K562 (cell line): Measurements from ENCODE around the gene ZNF646. TPM values are rescaled to one million over a fixed set of nuclear protein-coding genes. Genes with fewer than 3 reads are reported as not detected.

ENCODE experiments used
- ARID2 ChIP-seq: fragments of 450-650 bp; IDR thresholded peaks from 2 replicates; pipeline ENCODE4 v1.6.1; 2017; ENCODE audit warnings: antibody characterized with exemption, mild to moderate bottlenecking
- BMI1 ChIP-seq: fragments of 150-350 bp; IDR thresholded peaks from 2 replicates; pipeline ENCODE4 v1.6.1; 2014; ENCODE audit warnings: low read length
- CBFA2T2 ChIP-seq: fragments of 450-650 bp; conservative IDR thresholded peaks from 2 replicates; pipeline ENCODE4 v1.6.1; 2017; ENCODE audit warnings: mild to moderate bottlenecking
- CBFB ChIP-seq: sonication (generic); formaldehyde crosslinking; IDR thresholded peaks from 2 replicates; pipeline ENCODE4 v1.4.0; 2020; ENCODE audit warnings: mild to moderate bottlenecking, missing genetic modification reagents
- CTBP1 ChIP-seq: fragments of 450-650 bp; IDR thresholded peaks from 2 replicates; pipeline ENCODE4 v1.6.1; 2016; ENCODE audit warnings: borderline replicate concordance
- ERF ChIP-seq: fragments of 450-650 bp; formaldehyde crosslinking; IDR thresholded peaks from 2 replicates; pipeline ENCODE4 v1.4.0; 2020; ENCODE audit warnings: mild to moderate bottlenecking, mixed read lengths
- ESRRB ChIP-seq: fragments of 250-450 bp; sonication (Bioruptor Pico); IDR thresholded peaks from 2 replicates; pipeline ENCODE4 v1.5.0; 2020; ENCODE audit warnings: mild to moderate bottlenecking, moderate library complexity, borderline replicate concordance
- HDAC8 ChIP-seq: fragments of 450-650 bp; IDR thresholded peaks from 2 replicates; pipeline ENCODE4 v1.6.1; 2016; ENCODE audit warnings: mild to moderate bottlenecking, missing genetic modification characterization, moderate library complexity, missing compliant biosample characterization
- MCM7 ChIP-seq, 2 experiments: fragments of 450-650 bp; IDR thresholded peaks; 2 replicates each; pipeline ENCODE4 v1.6.1; 2016 to 2018
- NUFIP1 ChIP-seq: fragments of 450-650 bp; IDR thresholded peaks from 2 replicates; pipeline ENCODE4 v1.6.1; 2018; ENCODE audit not compliant: partially characterized antibody
- POLR3G ChIP-seq: IDR thresholded peaks from 2 replicates; pipeline ENCODE4 v1.6.1; 2011; ENCODE audit not compliant: insufficient read length, insufficient replicate concordance; ENCODE audit errors: extremely low read depth
- RBM25 ChIP-seq: fragments of 200-400 bp; formaldehyde crosslinking; IDR thresholded peaks from 2 replicates; pipeline ENCODE4 v1.6.1; 2018; ENCODE audit warnings: low read length, low read depth, moderate library complexity; ENCODE audit not compliant: severe bottlenecking
- SAFB ChIP-seq: fragments of 200-400 bp; formaldehyde crosslinking; IDR thresholded peaks from 2 replicates; pipeline ENCODE4 v1.6.1; 2017; ENCODE audit warnings: low read depth, low read length, borderline replicate concordance
- SFPQ ChIP-seq: fragments of 200-400 bp; formaldehyde crosslinking; IDR thresholded peaks from 2 replicates; pipeline ENCODE4 v1.6.1; 2017; ENCODE audit warnings: mild to moderate bottlenecking, low read depth, low read length, moderate library complexity
- STAG1 ChIP-seq: sonication (generic); formaldehyde crosslinking; IDR thresholded peaks from 2 replicates; pipeline ENCODE4 v1.5.0; 2020; ENCODE audit warnings: missing genetic modification reagents, borderline replicate concordance
- SUPT5H ChIP-seq: fragments of 450-650 bp; IDR thresholded peaks from 2 replicates; pipeline ENCODE4 v1.6.1; 2016
- ZNF280B ChIP-seq: fragments of 250-450 bp; sonication (Bioruptor Pico); IDR thresholded peaks from 2 replicates; pipeline ENCODE4 v1.5.1; 2021; ENCODE audit warnings: mild to moderate bottlenecking
- ZNF583 ChIP-seq: fragments of 250-450 bp; sonication (Bioruptor Pico); IDR thresholded peaks from 2 replicates; pipeline ENCODE4 v1.4.0; 2020
- polyA plus RNA-seq, 8 experiments: library from polyadenylated mRNA; depleted of rRNA in 4 of 8; stranded (reverse) in 5 of 8; unstranded in 3 of 8; fragments of >200 nt; fragmentation: Nextera tagmentation in 2 of 8; fragmentation: Illumina TruSeq in 1 of 8; extraction: Ambion mirVana in 2 of 8; extraction: Trizol in 1 of 8; gene quantifications; 2 replicates each; pipeline versions ENCODE4 v1.2.1 to v1.2.3, GENCODE V29; 2011 to 2014; ENCODE audit warnings: inconsistent platforms in 1 of 8, missing spikeins in 1 of 8
- total RNA-seq, 7 experiments: library from RNA; depleted of rRNA in 6 of 7; stranded (reverse); fragments of >200 nt in 6 of 7; fragmentation: Illumina TruSeq in 2 of 7; extraction: Trizol in 2 of 7; gene quantifications; 2 replicates each; pipeline versions ENCODE4 v1.2.1 to v1.2.3, GENCODE V29; 2011 to 2021; ENCODE audit warnings: low replicate concordance in 1 of 7
- TF ChIP-seq, protein P1 (sequence below): IDR thresholded peaks from 3 replicates; pipeline ENCODE4 v1.6.1; 2011; ENCODE audit warnings: borderline replicate concordance, mild to moderate bottlenecking; ENCODE audit not compliant: insufficient read length, insufficient read depth
- TF ChIP-seq, protein P2 (sequence below), 2 experiments: fragments of 200-800 bp in 1 of 2; sonication (Bioruptor generic) in 1 of 2; sonication (generic) in 1 of 2; formaldehyde crosslinking in 1 of 2; IDR thresholded peaks in 1 of 2; conservative IDR thresholded peaks in 1 of 2; 2 replicates each; pipeline versions ENCODE4 v1.5.0 to v1.6.1; 2016 to 2020; ENCODE audit warnings: missing compliant biosample characterization in 1 of 2, missing genetic modification characterization in 1 of 2, missing genetic modification reagents in 1 of 2

The ZNF646 gene
- total and polyA plus RNA-seq, 9 of the 15 experiments (the other 6 are each of a cell fraction or from before 2014, with no cell fraction given), result 0.08 to 20.6 (median 8.0) TPM

- TF ChIP-seq, protein P1, sequence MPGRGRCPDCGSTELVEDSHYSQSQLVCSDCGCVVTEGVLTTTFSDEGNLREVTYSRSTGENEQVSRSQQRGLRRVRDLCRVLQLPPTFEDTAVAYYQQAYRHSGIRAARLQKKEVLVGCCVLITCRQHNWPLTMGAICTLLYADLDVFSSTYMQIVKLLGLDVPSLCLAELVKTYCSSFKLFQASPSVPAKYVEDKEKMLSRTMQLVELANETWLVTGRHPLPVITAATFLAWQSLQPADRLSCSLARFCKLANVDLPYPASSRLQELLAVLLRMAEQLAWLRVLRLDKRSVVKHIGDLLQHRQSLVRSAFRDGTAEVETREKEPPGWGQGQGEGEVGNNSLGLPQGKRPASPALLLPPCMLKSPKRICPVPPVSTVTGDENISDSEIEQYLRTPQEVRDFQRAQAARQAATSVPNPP, result no peak
- TF ChIP-seq POLR3G (no peak), ERF (CRISPR knock-in tag) (no peak), MCM7 (IDR thresholded peaks at IDR 0.05) (no peak), CBFA2T2 (no peak), NUFIP1 (no peak), ZNF583 (CRISPR knock-in tag) (no peak), CTBP1 (peak; percentile 93), RBM25 (peak; percentile 34), STAG1 (no peak), SAFB (no peak; the same call in none of the 2 replicates), BMI1 (no peak), SFPQ (no peak), CBFB (CRISPR knock-in tag) (0 out of 2 replicates have a peak, but pooled peaks have one; percentile 19), ESRRB (no peak), HDAC8 (tag) (no peak), SUPT5H (0 out of 2 replicates have a peak, but pooled peaks have one; percentile 61), ARID2 (no peak), ZNF280B (no peak)
- TF ChIP-seq, protein P2, sequence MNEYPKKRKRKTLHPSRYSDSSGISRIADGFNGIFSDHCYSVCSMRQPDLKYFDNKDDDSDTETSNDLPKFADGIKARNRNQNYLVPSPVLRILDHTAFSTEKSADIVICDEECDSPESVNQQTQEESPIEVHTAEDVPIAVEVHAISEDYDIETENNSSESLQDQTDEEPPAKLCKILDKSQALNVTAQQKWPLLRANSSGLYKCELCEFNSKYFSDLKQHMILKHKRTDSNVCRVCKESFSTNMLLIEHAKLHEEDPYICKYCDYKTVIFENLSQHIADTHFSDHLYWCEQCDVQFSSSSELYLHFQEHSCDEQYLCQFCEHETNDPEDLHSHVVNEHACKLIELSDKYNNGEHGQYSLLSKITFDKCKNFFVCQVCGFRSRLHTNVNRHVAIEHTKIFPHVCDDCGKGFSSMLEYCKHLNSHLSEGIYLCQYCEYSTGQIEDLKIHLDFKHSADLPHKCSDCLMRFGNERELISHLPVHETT (CRISPR knock-in tag; conservative IDR thresholded peaks at IDR 0.05 in 1 of 2, IDR thresholded peaks at IDR 0.05 in 1 of 2), result peak in 1 of 2 experiments; percentile 68; a peak in 1 of 4 replicates
These were observed 20.4 kb downstream of the ZNF646 start, which contains the start of gene VKORC1 (continued) for GRCh38 chr16:31094424-31095120.
